SHP77 treated with DMSO at 0.1 percent for 48 hours (cell line): ENCODE measurements around the gene RAB31.

Experiments
- DNase-seq: peaks from one replicate; lab custom pipeline; 2025; lab: John Stamatoyannopoulos, UW

RAB31 gene

GRCh38 chr18:9712130-9712577 lies 4.1 kb downstream of the RAB31 start:
- no peak for DNase-seq

GRCh38 chr18:9712611-9713010 lies 4.5 kb downstream of the RAB31 start:
- DNase-seq = no peak

GRCh38 chr18:9714266-9715087 lies 6.4 kb downstream of the RAB31 start:
- DNase-seq = no peak

- DNase-seq = no peak
Observed at GRCh38 chr18:9715088-9715343, 6.9 kb downstream of the RAB31 start.

GRCh38 chr18:9715978-9716774 lies 8.1 kb downstream of the RAB31 start:
- DNase-seq = no peak

- no peak for DNase-seq
Observed at GRCh38 chr18:9716780-9717563, 8.9 kb downstream of the RAB31 start.

- no peak for DNase-seq
Observed at GRCh38 chr18:9719421-9719981, 11.4 kb downstream of the RAB31 start.

GRCh38 chr18:9720327-9720726 lies 12.2 kb downstream of the RAB31 start:
- DNase-seq = no peak

- DNase-seq = no peak
Observed at GRCh38 chr18:9721893-9722550, 13.9 kb downstream of the RAB31 start.

GRCh38 chr18:9722691-9723090 lies 14.6 kb downstream of the RAB31 start:
- DNase-seq = no peak

- no peak for DNase-seq
Observed at GRCh38 chr18:9724797-9725585, 16.9 kb downstream of the RAB31 start.

GRCh38 chr18:9726175-9726574 lies 18.1 kb downstream of the RAB31 start:
- no peak for DNase-seq

- DNase-seq = no peak
Observed at GRCh38 chr18:9726936-9727335, 18.8 kb downstream of the RAB31 start.

- DNase-seq = no peak
Observed at GRCh38 chr18:9730786-9731185, 22.7 kb downstream of the RAB31 start.

- no peak for DNase-seq
Observed at GRCh38 chr18:9731380-9731779, 23.3 kb downstream of the RAB31 start.

GRCh38 chr18:9732031-9732430 lies 23.9 kb downstream of the RAB31 start:
- no peak for DNase-seq

- DNase-seq = no peak
Observed at GRCh38 chr18:9734189-9734588, 26.1 kb downstream of the RAB31 start.

- no peak for DNase-seq
Observed at GRCh38 chr18:9735238-9735637, 27.1 kb downstream of the RAB31 start.

- DNase-seq = no peak
Observed at GRCh38 chr18:9735879-9736278, 27.8 kb downstream of the RAB31 start.

GRCh38 chr18:9736286-9736835 lies 28.3 kb downstream of the RAB31 start:
- DNase-seq = no peak

GRCh38 chr18:9737006-9737405 lies 28.9 kb downstream of the RAB31 start:
- no peak for DNase-seq
